AG08396 (cell line): ENCODE results near the gene ABCA9.
"Not testable (repeated sequence)": the region's sequence is repeated elsewhere in the genome, so short reads cannot be mapped to it uniquely, and the experiment has no call there.

ENCODE experiments used
- DNase-seq: peaks from one replicate; pipeline ENCODE4 v3.0.0; 2012; ENCODE audit warnings: low spot score, mixed read lengths

Gene ABCA9

DNA sequence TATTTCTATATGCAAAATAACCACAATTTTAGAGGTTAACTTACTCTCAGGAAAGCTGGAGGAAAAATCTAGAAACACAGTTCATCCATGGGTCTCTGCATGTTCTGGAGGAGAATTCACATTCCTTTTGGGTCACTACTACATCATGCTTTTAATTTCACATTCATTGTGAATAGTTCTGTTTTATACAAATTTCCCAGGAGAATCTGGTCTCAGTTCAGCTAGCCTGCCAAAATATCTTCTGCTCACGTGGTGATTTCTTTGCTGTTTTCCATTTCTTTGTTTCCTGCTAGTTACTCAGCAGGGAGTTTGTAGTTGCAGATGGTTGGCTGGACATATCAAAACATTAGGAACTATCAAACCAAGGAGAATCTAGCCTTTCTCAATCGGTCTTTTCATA lies at the start of gene ABCA9:
ABCA9 (minus strand) TSS at position 106 of the 400 bp plus-strand sequence. CDS start 9,801 bp downstream, outside the sequence.
- no peak for DNase-seq

- DNase-seq: no peak
Observed at GRCh38 chr17:69105907-69106730, 45.4 kb upstream of the ABCA9 start.

- DNase-seq: no peak
Observed at GRCh38 chr17:69103557-69104233, 43.0 kb upstream of the ABCA9 start.

DNA sequence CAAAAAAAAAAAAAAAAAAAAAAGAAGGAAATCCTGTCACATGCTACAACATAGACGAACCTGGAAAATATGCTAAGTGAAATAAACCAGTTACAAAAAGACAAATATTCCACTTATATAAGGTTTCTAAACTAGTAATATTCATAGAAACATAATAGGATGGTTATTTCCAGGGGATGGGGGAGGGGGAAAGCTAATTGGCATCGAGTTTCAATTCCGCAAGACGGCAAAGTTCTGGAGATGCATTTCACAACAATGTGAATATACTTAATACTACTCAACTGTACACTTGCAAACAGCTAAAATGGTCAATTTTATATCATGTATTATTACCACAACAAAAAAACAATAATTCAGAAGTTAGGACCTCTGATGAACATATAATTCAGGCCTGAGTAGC lies 37.9 kb upstream of the ABCA9 start:
- no peak for DNase-seq

GRCh38 chr17:69096541-69096940 lies 35.8 kb upstream of the ABCA9 start:
- DNase-seq: no peak

- DNase-seq: no peak
Observed at GRCh38 chr17:69093995-69094394, 33.3 kb upstream of the ABCA9 start.

DNA sequence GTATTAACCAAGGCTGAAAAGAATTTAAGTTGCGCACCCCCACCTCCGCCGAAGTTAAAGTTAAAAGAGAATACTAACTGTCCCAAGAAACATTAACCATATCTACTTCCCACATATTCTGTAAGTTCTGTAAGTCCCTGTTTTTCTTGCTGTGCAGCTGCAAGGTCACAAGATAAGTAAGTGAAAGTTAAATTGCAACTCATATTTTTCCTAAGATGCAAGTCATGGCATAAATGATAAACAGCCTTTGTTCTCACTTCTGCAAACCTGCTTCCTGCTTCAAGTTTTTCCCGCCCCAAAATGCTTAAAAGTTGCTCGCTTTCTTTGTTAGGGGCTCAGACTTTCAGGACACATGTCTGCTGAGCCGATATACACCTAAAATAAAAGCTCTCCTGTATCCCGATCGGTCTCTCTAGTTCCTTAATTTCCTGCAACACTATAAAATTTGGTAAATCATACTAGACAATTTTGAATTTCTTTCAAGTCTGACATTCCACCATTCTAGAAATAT lies 32.6 kb upstream of the ABCA9 start:
- no peak for DNase-seq

GRCh38 chr17:69090365-69090764 lies 29.6 kb upstream of the ABCA9 start:
- no peak for DNase-seq

DNA sequence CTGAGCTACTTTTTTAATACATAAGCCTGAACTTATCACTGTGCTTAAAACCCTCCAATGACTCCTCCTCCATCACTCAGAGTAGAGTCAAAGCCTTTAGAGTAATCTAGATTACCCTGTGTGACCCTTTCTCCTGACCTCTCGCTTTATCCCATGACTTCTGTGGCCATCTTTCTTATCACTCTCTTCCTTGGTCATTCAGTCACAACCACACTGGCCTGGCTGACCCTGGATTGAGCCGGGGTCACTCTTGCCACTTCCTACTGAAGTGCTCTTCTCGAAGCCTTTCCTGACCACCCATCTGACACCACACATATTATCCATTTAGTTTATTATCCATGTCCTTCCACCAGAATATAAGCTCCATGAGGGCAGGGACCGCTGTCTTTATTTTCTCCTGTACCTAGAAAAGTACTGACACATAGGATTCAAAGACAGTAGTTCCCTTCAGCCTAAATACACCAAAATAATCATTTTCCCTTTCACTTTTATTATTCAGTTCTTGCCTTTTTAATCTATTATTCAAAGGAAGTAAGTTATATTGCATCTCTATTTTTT lies 28.0 kb upstream of the ABCA9 start:
- DNase-seq: no peak

- DNase-seq: no peak
Observed at GRCh38 chr17:69086641-69087040, 25.9 kb upstream of the ABCA9 start.

DNA sequence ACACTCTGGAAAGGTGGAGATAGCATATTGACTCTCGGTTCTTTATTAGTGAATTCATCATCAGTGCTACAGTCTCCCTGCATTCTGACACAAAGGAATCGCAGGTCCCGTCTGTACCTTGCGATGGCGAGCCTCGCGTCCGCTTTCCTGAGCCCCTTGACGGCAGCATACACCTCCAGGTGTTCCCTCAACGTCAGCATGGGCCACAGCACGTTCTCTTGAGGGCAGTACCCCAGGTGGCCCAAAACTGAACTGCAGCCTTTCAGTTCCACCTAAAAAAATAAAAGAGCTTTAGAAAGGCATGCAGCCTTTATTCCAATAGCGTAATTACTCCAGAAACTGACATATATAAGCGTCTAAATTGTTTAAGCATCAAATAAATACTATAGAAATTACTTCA lies 24.2 kb upstream of the ABCA9 start:
- DNase-seq: no peak

GRCh38 chr17:69082696-69083095 lies 22.0 kb upstream of the ABCA9 start:
- DNase-seq: no peak

GRCh38 chr17:69078864-69079263 lies 18.1 kb upstream of the ABCA9 start:
- no peak for DNase-seq

DNA sequence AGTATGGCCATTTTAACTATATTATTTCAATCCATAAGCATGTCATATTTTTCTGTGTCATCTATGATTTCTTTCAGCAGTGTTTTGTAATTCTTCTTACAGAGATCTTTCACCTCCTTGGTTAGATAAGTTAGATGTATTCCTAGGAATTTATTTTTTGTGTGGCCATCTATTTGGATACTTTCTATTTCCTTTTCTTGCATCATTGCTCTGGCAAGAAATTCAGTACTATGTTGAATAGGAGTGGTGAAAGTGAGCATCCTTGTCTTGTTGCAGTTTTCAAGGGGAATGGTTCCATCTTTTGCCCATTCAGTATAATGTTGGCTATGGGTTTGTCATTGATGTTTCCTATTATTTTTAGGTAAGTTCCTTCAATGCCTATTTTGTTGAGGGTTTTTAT lies 15.1 kb upstream of the ABCA9 start:
- DNase-seq: no peak

GRCh38 chr17:69073392-69073791 lies 12.7 kb upstream of the ABCA9 start:
- not testable (repeated sequence) for DNase-seq

GRCh38 chr17:69072803-69073256 lies 12.1 kb upstream of the ABCA9 start:
- DNase-seq: not testable (repeated sequence)

DNA sequence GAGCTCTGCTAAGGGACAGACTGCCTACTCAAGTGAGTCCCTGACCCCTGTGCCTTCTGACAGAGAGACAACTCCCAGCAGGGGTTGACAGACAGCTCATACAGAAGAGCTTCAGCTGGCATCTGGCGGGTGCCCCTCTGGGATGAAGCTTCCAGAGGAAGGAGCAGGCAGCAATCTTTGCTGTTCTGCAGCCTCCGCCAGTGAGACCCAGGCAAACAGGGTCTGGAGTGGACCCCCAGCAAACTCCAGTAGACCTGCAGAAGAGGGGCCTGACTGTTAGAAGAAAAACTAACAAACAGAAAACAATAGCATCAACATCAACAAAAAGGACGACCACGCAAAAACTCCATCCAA lies 10.5 kb upstream of the ABCA9 start:
- DNase-seq: not testable (repeated sequence)

- DNase-seq: not testable (repeated sequence)
Observed at GRCh38 chr17:69070378-69071232, 9.9 kb upstream of the ABCA9 start.

- no peak for DNase-seq
Observed at GRCh38 chr17:69069226-69069750, 8.6 kb upstream of the ABCA9 start.

DNA sequence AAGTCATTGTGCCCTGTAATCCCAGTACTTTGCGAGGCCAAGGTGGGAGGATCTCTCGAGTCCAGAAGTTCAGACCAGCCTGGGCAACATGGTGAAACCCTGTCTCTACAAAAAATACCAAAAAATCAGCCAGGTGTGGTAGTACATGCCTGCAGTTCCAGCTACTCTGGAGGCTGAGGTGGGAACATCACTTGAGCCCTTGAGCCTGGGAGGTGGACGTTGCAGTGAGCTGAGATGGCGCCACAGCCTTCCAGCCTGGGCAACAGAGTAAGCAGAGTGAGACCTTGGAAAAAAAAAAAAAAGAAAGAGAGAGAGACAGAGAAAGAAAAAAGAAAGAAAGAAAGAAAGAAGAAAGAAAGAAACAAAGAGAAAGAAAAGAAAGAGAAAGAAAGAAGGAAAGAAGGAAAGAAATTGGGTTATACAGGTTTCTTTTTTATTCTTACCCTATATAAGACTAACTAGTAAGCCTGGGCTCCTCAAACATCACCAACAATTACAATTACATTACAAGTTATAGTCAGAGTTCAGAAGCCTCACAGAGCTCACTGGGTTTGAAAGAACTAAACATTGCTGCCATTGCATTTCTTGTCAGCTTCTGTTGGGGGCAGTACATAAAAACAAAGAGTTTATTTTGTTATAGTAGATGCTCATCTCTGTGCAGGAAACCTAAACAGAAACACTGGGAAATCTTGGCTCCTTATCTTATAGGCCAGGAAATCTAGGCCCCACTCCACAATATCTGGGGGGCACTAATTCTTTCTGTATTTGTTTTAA lies 6.7 kb upstream of the ABCA9 start:
- no peak for DNase-seq

GRCh38 chr17:69066482-69066881 lies 5.8 kb upstream of the ABCA9 start:
- no peak for DNase-seq
